Keratinocyte (primary cell): Measurements from ENCODE around the gene GOLGB1.

Experiments
- EZH2 ChIP-seq: IDR thresholded peaks from one replicate; pipeline ENCODE4 v1.6.1; 2012; ENCODE audit warnings: inconsistent platforms, mild to moderate bottlenecking, low read length, moderate library complexity
- TF ChIP-seq, protein P1 (sequence below), 3 experiments: IDR thresholded peaks in 1 of 3; conservative IDR thresholded peaks in 1 of 3; optimal IDR thresholded peaks in 1 of 3; 2 replicates in 2 of 3; 3 replicates in 1 of 3; pipeline versions ENCODE3 to v1.5.1; 2011; ENCODE audit warnings: low read length in 3 of 3, mild to moderate bottlenecking in 3 of 3, moderate library complexity in 2 of 3, control low read depth in 1 of 3, inconsistent platforms in 1 of 3; ENCODE audit not compliant: insufficient read depth in 2 of 3; ENCODE audit errors: extremely low read depth in 1 of 3

DNA sequence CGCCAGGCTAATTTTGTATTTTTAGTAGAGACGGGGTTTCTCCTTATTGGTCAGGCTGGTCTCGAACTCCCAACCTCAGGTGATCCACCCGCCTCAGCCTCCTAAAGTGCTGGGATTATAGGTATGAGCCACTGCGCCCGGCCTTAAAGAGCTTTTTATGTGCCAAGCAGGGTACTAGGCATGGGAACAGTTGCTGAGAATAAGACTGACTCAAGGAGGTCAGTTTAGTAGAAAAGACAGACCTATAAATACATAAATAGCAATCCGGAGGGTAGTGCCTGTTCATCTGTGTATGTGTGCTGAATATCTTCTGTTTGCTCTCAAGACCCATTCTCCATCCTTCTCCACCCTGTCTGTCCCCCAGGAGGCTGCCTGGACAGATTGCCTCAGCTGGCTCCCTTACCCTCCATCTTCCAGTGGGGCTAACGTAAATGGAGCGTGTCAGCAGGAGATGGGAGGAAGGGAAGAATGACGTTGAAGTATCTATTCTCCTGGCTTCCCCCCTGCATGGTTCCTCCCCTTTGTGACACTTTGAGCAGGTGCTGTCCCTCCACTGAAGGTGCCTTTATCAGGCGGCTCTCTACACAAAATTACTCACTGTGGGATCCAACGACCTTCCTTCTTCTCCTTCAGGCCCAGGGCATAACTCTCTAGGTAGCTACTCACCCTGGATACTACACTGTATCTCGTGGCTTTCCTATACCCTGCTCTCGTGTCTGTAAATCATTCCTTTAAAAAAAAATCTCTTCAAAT lies 125.2 kb downstream of the GOLGB1 start:
- TF ChIP-seq, protein P1, sequence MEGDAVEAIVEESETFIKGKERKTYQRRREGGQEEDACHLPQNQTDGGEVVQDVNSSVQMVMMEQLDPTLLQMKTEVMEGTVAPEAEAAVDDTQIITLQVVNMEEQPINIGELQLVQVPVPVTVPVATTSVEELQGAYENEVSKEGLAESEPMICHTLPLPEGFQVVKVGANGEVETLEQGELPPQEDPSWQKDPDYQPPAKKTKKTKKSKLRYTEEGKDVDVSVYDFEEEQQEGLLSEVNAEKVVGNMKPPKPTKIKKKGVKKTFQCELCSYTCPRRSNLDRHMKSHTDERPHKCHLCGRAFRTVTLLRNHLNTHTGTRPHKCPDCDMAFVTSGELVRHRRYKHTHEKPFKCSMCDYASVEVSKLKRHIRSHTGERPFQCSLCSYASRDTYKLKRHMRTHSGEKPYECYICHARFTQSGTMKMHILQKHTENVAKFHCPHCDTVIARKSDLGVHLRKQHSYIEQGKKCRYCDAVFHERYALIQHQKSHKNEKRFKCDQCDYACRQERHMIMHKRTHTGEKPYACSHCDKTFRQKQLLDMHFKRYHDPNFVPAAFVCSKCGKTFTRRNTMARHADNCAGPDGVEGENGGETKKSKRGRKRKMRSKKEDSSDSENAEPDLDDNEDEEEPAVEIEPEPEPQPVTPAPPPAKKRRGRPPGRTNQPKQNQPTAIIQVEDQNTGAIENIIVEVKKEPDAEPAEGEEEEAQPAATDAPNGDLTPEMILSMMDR (optimal IDR thresholded peaks at IDR 0.05 in 1 of 3, IDR thresholded peaks at IDR 0.05 in 1 of 3, conservative IDR thresholded peaks at IDR 0.05 in 1 of 3; ENCODE audit: extremely low read depth in 1 of 3, insufficient read depth in 2 of 3, low read length in 3 of 3) = no peak
- TF ChIP-seq EZH2 = no peak
